ENCODE results near the gene GSC2. TPM values are rescaled to one million over a fixed set of nuclear protein-coding genes. Genes with fewer than 3 reads are reported as not detected.

The GSC2 gene
- total and polyA plus RNA-seq, 9 of the 15 experiments (the other 6 are each of a cell fraction or from before 2014, with no cell fraction given), result not detected

GRCh38 chr22:19174106-19175025 lies 24.3 kb upstream of the GSC2 start (continued):
- TF ChIP-seq CLOCK (CRISPR knock-in tag; IDR thresholded peaks at IDR 0.05; ENCODE audit: borderline replicate concordance) (no peak), CHD7 (IDR thresholded peaks at IDR 0.05; ENCODE audit: low read depth, low read length) (no peak), NFE2 (IDR thresholded peaks at IDR 0.05; ENCODE audit: low read depth) (no peak), KAT8 (IDR thresholded peaks at IDR 0.05; ENCODE audit: low read depth) (no peak), ZNF121 (CRISPR knock-in tag; conservative IDR thresholded peaks at IDR 0.05) (no peak), ZNF445 (CRISPR knock-in tag; IDR thresholded peaks at IDR 0.05; ENCODE audit: low read depth) (no peak), ZNF551 (CRISPR knock-in tag; IDR thresholded peaks at IDR 0.05) (no peak), ZNF449 (CRISPR knock-in tag; IDR thresholded peaks at IDR 0.05) (no peak), HDGF (IDR thresholded peaks at IDR 0.05) (no peak)

Data from K562 (cell line).